AG09319 (cell line): ENCODE data around the gene PDE7B.

ENCODE experiments used
- DNase-seq: peaks from one replicate; pipeline ENCODE4 v3.0.0-alpha.2; 2010; ENCODE audit warnings: low read depth; ENCODE audit errors: extremely low read depth
- CTCF ChIP-seq: IDR thresholded peaks from 2 replicates; pipeline ENCODE4 v1.5.1; 2011; ENCODE audit warnings: low read depth, mild to moderate bottlenecking, inconsistent platforms, low read length, moderate library complexity

Gene PDE7B

GRCh38 chr6:136034422-136034821, 182.9 kb downstream of the PDE7B start:
- no peak for TF ChIP-seq CTCF
- no peak for DNase-seq

DNA sequence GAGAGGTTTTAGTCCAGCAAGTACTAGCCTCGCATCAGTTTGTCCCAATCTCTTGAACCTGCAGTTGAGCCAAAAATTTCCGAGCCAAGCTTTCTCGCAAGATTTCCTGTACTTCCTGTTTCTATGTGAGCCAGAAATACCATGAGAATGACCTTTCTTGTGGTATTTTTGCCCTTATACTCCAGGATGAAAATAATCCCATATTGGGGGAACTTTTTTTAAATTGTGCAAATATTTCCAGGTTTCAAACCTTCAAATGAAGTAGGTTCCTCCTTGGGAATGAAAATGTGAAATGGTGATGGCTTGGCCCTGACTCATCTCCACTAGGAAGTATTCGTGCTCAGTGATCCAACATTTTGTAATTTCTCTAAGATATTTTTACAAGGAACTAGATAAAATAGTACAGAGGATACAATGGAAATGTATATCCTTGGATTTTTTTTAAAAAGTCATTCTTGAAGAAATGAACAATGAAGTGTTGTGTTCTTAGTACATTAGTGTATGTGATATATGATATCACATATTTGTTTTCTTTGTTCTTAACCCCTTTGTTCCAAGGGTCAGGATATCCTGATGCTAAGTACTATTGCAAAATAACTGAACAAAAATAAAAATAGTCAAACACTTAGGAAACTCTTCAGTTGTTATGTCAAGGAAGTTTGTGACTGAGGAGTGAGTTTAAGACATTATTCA, 184.0 kb downstream of the PDE7B start:
- no peak for DNase-seq
- TF ChIP-seq CTCF: no peak

- no peak for DNase-seq
- no peak for TF ChIP-seq CTCF
Measured at GRCh38 chr6:136036071-136036380, 184.5 kb downstream of the PDE7B start.

DNA sequence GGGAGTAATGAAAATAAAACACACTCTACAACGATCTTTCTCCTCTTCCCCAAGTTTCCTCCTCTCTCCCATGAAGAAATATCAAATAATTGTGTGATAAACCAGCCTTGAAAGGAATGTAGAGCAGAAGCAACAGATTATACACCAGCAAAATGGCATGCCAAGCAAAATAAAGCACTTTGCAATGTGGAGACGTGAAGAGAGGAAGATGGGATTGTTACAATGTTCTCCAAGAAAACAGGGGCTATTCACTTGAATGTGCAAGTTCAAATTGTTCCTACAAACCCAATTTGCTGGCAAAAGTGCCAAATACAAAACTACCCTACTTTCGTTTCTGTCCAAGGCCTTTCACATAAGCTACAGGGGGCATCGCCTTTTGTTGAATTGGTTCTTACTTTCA, 185.1 kb downstream of the PDE7B start:
- no peak for TF ChIP-seq CTCF
- DNase-seq: no peak

GRCh38 chr6:136037242-136037875, 185.9 kb downstream of the PDE7B start:
- DNase-seq: no peak
- TF ChIP-seq CTCF: no peak

DNA sequence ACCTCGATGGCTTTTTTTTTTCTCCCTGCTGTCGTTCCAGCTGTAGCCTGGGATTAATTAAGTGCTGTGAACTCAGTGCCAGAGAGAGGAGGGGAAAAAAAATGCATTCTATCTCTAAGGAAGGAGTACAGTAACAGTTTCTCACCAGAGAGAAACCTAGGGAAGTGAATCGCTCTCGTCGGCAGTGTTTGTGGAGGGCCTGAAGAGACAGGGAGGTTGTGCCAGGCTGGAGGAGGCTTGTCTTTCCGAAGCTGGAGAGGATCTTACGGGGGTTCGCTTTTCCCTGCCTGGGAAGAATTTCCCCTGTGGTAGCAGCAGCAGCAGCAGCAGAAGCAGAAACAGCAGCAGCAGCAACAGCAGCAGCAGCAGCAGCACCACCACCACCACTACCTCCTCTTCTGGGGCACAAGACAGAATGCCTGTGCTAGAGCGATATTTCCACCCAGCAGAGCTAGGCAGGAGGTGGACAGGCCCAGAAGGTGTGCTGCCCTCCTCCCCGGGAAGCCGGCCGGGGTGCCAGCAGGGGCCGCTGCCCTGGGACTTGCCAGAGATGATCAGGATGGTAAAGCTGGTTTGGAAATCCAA, 186.5 kb downstream of the PDE7B start:
- TF ChIP-seq CTCF: peak; percentile 61

GRCh38 chr6:136038531-136038930, 187.0 kb downstream of the PDE7B start:
- DNase-seq: no peak
- TF ChIP-seq CTCF: no peak

More for the DNA sequence above, 186.5 kb downstream of the PDE7B start:
- DNase-seq: peak; percentile 39
